HepG2 (cell line): ENCODE results near the gene PRKG1.

Experiments
- CREB1 ChIP-seq, 2 experiments: fragments of 450-650 bp in 1 of 2; IDR thresholded peaks; 2 replicates each; pipeline ENCODE4 v1.6.1; 2016 to 2017; ENCODE audit warnings: control low read depth in 1 of 2, mild to moderate bottlenecking in 1 of 2, missing compliant biosample characterization in 1 of 2, missing genetic modification characterization in 1 of 2
- EED ChIP-seq: sonication (generic); formaldehyde crosslinking; IDR thresholded peaks from 2 replicates; pipeline ENCODE4 v1.5.0; 2020; ENCODE audit warnings: mild to moderate bottlenecking, missing genetic modification reagents
- NCOA2 ChIP-seq: sonication (generic); formaldehyde crosslinking; IDR thresholded peaks from 2 replicates; pipeline ENCODE4 v1.8.0; 2022; ENCODE audit warnings: inconsistent platforms
- PATZ1 ChIP-seq: sonication (generic); formaldehyde crosslinking; IDR thresholded peaks from 2 replicates; pipeline ENCODE4 v1.4.0; 2020; ENCODE audit warnings: missing genetic modification reagents
- RELA ChIP-seq: sonication (generic); formaldehyde crosslinking; IDR thresholded peaks from 2 replicates; pipeline ENCODE4 v1.4.0; 2020; ENCODE audit warnings: missing genetic modification reagents
- SIN3A ChIP-seq: IDR thresholded peaks from 2 replicates; pipeline ENCODE4 v1.6.1; 2011; ENCODE audit warnings: low read depth, mild to moderate bottlenecking, control low read depth, low read length, borderline replicate concordance
- SP5 ChIP-seq: IDR thresholded peaks from 2 replicates; pipeline ENCODE4 v1.6.1; 2016; ENCODE audit warnings: low read depth, borderline replicate concordance
- TAF15 ChIP-seq: fragments of 200-400 bp; formaldehyde crosslinking; IDR thresholded peaks from one replicate; pipeline ENCODE4 v1.6.1; 2018; ENCODE audit warnings: mild to moderate bottlenecking, low read depth, low read length; ENCODE audit not compliant: poor library complexity, severe bottlenecking
- ZBTB14 ChIP-seq: sonication (generic); formaldehyde crosslinking; IDR thresholded peaks from 2 replicates; pipeline ENCODE4 v1.4.0; 2020; ENCODE audit warnings: missing genetic modification reagents
- ZNF274 ChIP-seq: sonication (generic); formaldehyde crosslinking; IDR thresholded peaks from 2 replicates; pipeline ENCODE4 v1.5.1; 2020; ENCODE audit warnings: mild to moderate bottlenecking, missing genetic modification reagents
- ZNF512B ChIP-seq: sonication (generic); formaldehyde crosslinking; IDR thresholded peaks from 2 replicates; pipeline ENCODE4 v1.5.1; 2020; ENCODE audit warnings: missing genetic modification reagents, mild to moderate bottlenecking, borderline replicate concordance
- ZNF776 ChIP-seq: sonication (generic); formaldehyde crosslinking; IDR thresholded peaks from 2 replicates; pipeline ENCODE4 v1.4.0; 2020; ENCODE audit warnings: mild to moderate bottlenecking, missing genetic modification reagents
- ZNF83 ChIP-seq: sonication (generic); formaldehyde crosslinking; IDR thresholded peaks from 2 replicates; pipeline ENCODE4 v1.4.0; 2020; ENCODE audit warnings: missing genetic modification reagents, mild to moderate bottlenecking, borderline replicate concordance

- TF ChIP-seq NCOA2 (no peak), ZNF83 (CRISPR knock-in tag) (no peak), ZBTB14 (CRISPR knock-in tag) (no peak), ZNF512B (CRISPR knock-in tag) (no peak), RELA (CRISPR knock-in tag) (no peak), ZNF274 (CRISPR knock-in tag) (no peak), PATZ1 (CRISPR knock-in tag) (no peak), SIN3A (no peak), EED (CRISPR knock-in tag) (no peak), CREB1 (IDR thresholded peaks at IDR 0.05) (no peak), CREB1 (CRISPR knock-in tag; IDR thresholded peaks at IDR 0.05) (no peak), SP5 (CRISPR knock-in tag) (no peak), ZNF776 (CRISPR knock-in tag) (no peak), TAF15 (no peak)
These were observed 633.6 kb downstream of the PRKG1 start for GRCh38 chr10:51707821-51708424.
